GM23338 (cell line): ENCODE results near the gene HECTD2. TPM values are rescaled to one million over a fixed set of nuclear protein-coding genes. Genes with fewer than 3 reads are reported as not detected.

Experiments used
- CTCF ChIP-seq, 2 experiments: fragments of 200-600 bp in 1 of 2; sonication (generic) in 1 of 2; conservative IDR thresholded peaks; 2 replicates each; pipeline versions ENCODE4 v1.5.1 to v1.6.1; 2016 to 2017; ENCODE audit warnings: antibody characterized with exemption in 2 of 2, low read depth in 2 of 2, mild to moderate bottlenecking in 2 of 2, moderate library complexity in 1 of 2
- ETS1 ChIP-seq: IDR thresholded peaks from 2 replicates; pipeline ENCODE4 v1.6.1; 2016; ENCODE audit warnings: antibody characterized with exemption
- JUNB ChIP-seq: IDR thresholded peaks from one replicate; pipeline ENCODE4 v1.6.1; 2016; ENCODE audit warnings: antibody characterized with exemption; ENCODE audit not compliant: unreplicated experiment
- NANOG ChIP-seq: IDR thresholded peaks from 2 replicates; pipeline ENCODE4 v1.6.1; 2016; ENCODE audit warnings: antibody characterized with exemption, borderline replicate concordance
- POLR2AphosphoS5 ChIP-seq: IDR thresholded peaks from 2 replicates; pipeline ENCODE4 v1.6.1; 2016; ENCODE audit warnings: antibody characterized with exemption, low read depth
- ZNF114 ChIP-seq: fragments of 250-450 bp; sonication (Bioruptor Pico); IDR thresholded peaks from 2 replicates; pipeline ENCODE4 v1.5.0; 2020; ENCODE audit warnings: mild to moderate bottlenecking, moderate library complexity
- ZNF462 ChIP-seq: fragments of 250-450 bp; sonication (Bioruptor Pico); IDR thresholded peaks from 2 replicates; pipeline ENCODE4 v1.5.0; 2020; ENCODE audit warnings: mild to moderate bottlenecking, moderate library complexity
- polyA plus RNA-seq: library from polyadenylated mRNA; unstranded; fragments of >200 nt; fragmentation: Nextera tagmentation; extraction: Ambion mirVana; gene quantifications from 2 replicates; pipeline ENCODE4 v1.2.1, GENCODE V29; 2016
- total RNA-seq: library from RNA; depleted of rRNA; stranded (reverse); fragments of >200 nt; shearing (Covaris generic); gene quantifications from 2 replicates; pipeline ENCODE4 v1.2.3, GENCODE V29; 2014

Gene HECTD2
- total and polyA plus RNA-seq, 2 experiments from 2014 or later = 8.5 to 14.4 TPM

GRCh38 chr10:91521439-91521838 is 111.3 kb downstream of the HECTD2 start (continued):
- TF ChIP-seq ZNF462 (CRISPR knock-in tag) (no peak), ZNF114 (CRISPR knock-in tag) (no peak), POLR2AphosphoS5 (no peak), NANOG (no peak), CTCF (conservative IDR thresholded peaks at IDR 0.05; ENCODE audit: low read depth in 2 of 2) (no peak), JUNB (no peak), ETS1 (no peak)
